Measurements from ENCODE around the gene CXXC5. TPM values are rescaled to one million over a fixed set of nuclear protein-coding genes. Genes with fewer than 3 reads are reported as not detected.

CXXC5 gene
- total and polyA plus RNA-seq, 9 of the 15 experiments (the other 6 are each of a cell fraction or from before 2014, with no cell fraction given): 1.9 to 123 (median 45.8) TPM

- no peak overlapping the region for H3K27ac ChIP-seq (ENCODE audit: extremely low read depth, low read depth, low read length)
- H3K4me1 ChIP-seq (replicated peaks in 1 of 2; ENCODE audit: control insufficient read depth in 2 of 2, insufficient read depth in 2 of 2, low read length in 2 of 2): peaks cover 40 to 50% of the 10 kb centered on the region in 2 experiments
- no peaks in the 10 kb centered on the region for H3K27me3 ChIP-seq (ENCODE audit: control insufficient read depth in 2 of 2, insufficient read depth in 2 of 2, low read length in 2 of 2)
- no peaks in the 10 kb centered on the region for H3K79me2 ChIP-seq (ENCODE audit: control insufficient read depth, insufficient read depth, low read length)
- no peaks in the 10 kb centered on the region for H3K9me1 ChIP-seq (ENCODE audit: control insufficient read depth, insufficient read depth, low read length)
- peak overlapping the region; percentile 30 to 87; a peak in 2 of 4 replicates for H3K9ac ChIP-seq (ENCODE audit: insufficient read depth in 1 of 2, low read depth in 2 of 2, low read length in 2 of 2)
- TF ChIP-seq E2F6 (IDR thresholded peaks at IDR 0.05; ENCODE audit: borderline replicate concordance in 1 of 2, extremely low read depth in 1 of 2, insufficient read depth in 1 of 2, insufficient read length in 1 of 2, low read depth in 1 of 2, low read length in 1 of 2, poor library complexity in 1 of 2, severe bottlenecking in 1 of 2) (peak in 1 of 2 experiments; percentile 25), KDM1A (IDR thresholded peaks at IDR 0.05) (no peak), HDAC6 (IDR thresholded peaks at IDR 0.05; ENCODE audit: low read depth, low read length) (no peak), BACH1 (tag; IDR thresholded peaks at IDR 0.05) (no peak), YY1 (IDR thresholded peaks at IDR 0.05; ENCODE audit: borderline replicate concordance in 1 of 3, control insufficient read depth in 1 of 3, extremely low read depth in 1 of 3, insufficient read depth in 3 of 3, insufficient read length in 1 of 3, insufficient replicate concordance in 2 of 3, low read depth in 1 of 3, low read length in 2 of 3) (peak in 1 of 3 experiments; percentile 43), SPI1 (IDR thresholded peaks at IDR 0.05; ENCODE audit: borderline replicate concordance, low read depth, low read length) (peak; percentile 57; the same call in 1 of the 2 replicates), HNRNPL (IDR thresholded peaks at IDR 0.05; ENCODE audit: low read depth, low read length) (no peak), NR0B1 (IDR thresholded peaks at IDR 0.05; ENCODE audit: partially characterized antibody) (no peak), ZBTB33 (CRISPR knock-in tag; IDR thresholded peaks at IDR 0.05) (peak; percentile 98)
- BruUV-seq (replicated peaks): no TSS peak
- H4K20me1 ChIP-seq (replicated peaks; ENCODE audit: control insufficient read depth, insufficient read depth, low read length): no peaks in the 10 kb centered on the region
- no peaks in the 10 kb centered on the region for H3K9me3 ChIP-seq (replicated peaks; ENCODE audit: control insufficient read depth, insufficient read depth, low read depth, low read length)
- H2AFZ ChIP-seq (ENCODE audit: low read depth, low read length): peak overlapping the region; percentile 89
- no peak for DNase-seq (ENCODE audit: extremely low read depth in 1 of 4, low spot score in 3 of 4)
- intact Hi-C loops (cut with micrococcal nuclease) (loop anchor here (2.0 kb wide), 3 partner anchors 15 to 63 kb away; partner anchors contain the start of gene CXXC5), in situ Hi-C loops (cut with MboI) (no loop called here)
- ATAC-seq: no peak
- H3K4me3 ChIP-seq: no peak overlapping the region
- CTCF ChIA-PET (ENCODE audit: low intra/inter-chr PET ratio): no interaction called here
- H3K36me3 ChIP-seq (ENCODE audit: control insufficient read depth, insufficient read depth, low read length): no peaks in the 10 kb centered on the region
- 0 out of 2 replicates have a peak overlapping the region, but pooled peaks have one; percentile 77 for H3K4me2 ChIP-seq (ENCODE audit: insufficient read depth, low read length)
- POLR2A ChIA-PET: interaction anchor here (0.8 to 5.0 kb wide), 3 partner anchors 12 to 75 kb away, joined by 3 to 28 read pairs (median 21); no protein-coding TSS in a partner anchor
- 61% methylated on average over 16 of the region's 19 CpGs for WGBS (ENCODE audit: insufficient coverage, low coverage, missing lambda C conversion rate)
- FAIRE-seq: no peak
Measured at GRCh38 chr5:139711906-139712224, 63.7 kb downstream of the CXXC5 start.

All from K562 (cell line).